Muscle of leg (tissue), 11 donors: ENCODE results near the gene KRTAP1-4. TPM values are rescaled to one million over a fixed set of nuclear protein-coding genes. Genes with fewer than 3 reads are reported as not detected.

Experiments used
- DNase-seq: peaks from one replicate; pipeline ENCODE4 v3.0.0; 2013
- H3K27ac ChIP-seq: one replicate; pipeline ENCODE4 v1.5.1; 2013; ENCODE audit warnings: mild to moderate bottlenecking, low read length, control low read depth
- H3K27me3 ChIP-seq: one replicate; pipeline ENCODE4 v1.6.1; 2013; ENCODE audit warnings: low read length; ENCODE audit not compliant: control insufficient read depth, insufficient read depth
- H3K36me3 ChIP-seq: one replicate; pipeline ENCODE4 v1.6.1; 2013; ENCODE audit warnings: low read length; ENCODE audit not compliant: control insufficient read depth, insufficient read depth
- H3K4me1 ChIP-seq: one replicate; pipeline ENCODE4 v1.6.1; 2013; ENCODE audit warnings: low read length; ENCODE audit not compliant: control insufficient read depth, insufficient read depth
- H3K4me3 ChIP-seq: one replicate; pipeline ENCODE4 v1.5.1; 2013; ENCODE audit warnings: low read length, control low read depth
- H3K9me3 ChIP-seq: replicated peaks from 2 replicates; pipeline ENCODE4 v1.6.1; 2013; ENCODE audit warnings: low read depth, low read length; ENCODE audit not compliant: control insufficient read depth
- WGBS: methylation state at CpG from one replicate; pipeline ENCODE4 v1.1.5; 2013; ENCODE audit warnings: missing lambda C conversion rate; ENCODE audit not compliant: insufficient coverage; 5-methylcytosine and 5-hydroxymethylcytosine counted together
- polyA plus RNA-seq, 8 donors: library from polyadenylated mRNA; unstranded; fragments of 120-200 nt; gene quantifications; one replicate each; pipeline versions ENCODE4 v1.2.1 to v1.2.3, GENCODE V29; 2013; ENCODE audit warnings: inconsistent platforms in 1 of 8, low replicate concordance in 1 of 8; ENCODE audit not compliant: insufficient read length in 8 of 8, insufficient read depth in 1 of 8
- total RNA-seq: library from RNA; stranded (reverse); fragments of 120-200 nt; gene quantifications from one replicate; pipeline ENCODE4 v1.2.4, GENCODE V29; 2013

The KRTAP1-4 gene
- total and polyA plus RNA-seq, 9 donors = not detected

DNA sequence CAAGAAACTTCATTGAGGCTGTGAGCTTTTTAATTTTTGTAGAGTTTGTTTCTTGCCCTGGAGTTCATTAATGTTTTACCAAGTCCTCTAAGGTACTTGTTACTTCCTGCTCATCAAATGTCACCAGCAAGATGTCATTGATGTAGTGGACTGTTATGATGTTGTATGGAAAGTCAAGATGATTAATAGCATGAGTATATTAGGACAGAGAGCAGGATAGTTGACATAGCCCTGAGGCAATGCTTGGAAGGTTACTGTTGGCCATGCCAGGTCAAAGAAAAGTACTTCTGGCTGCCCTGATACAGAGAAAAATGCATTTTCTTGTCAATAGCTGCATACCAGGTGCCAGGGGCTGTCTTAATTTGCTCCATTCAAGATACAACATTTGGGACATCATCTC is 9.7 kb downstream of the KRTAP1-4 start:
- Histone ChIP-seq H3K4me1 (no peaks in the 10 kb centered on the region), H3K27me3 (no peaks in the 10 kb centered on the region), H3K27ac (no peak overlapping the region), H3K36me3 (no peaks in the 10 kb centered on the region), H3K9me3 (peaks cover 3% of the 10 kb centered on the region), H3K4me3 (no peak overlapping the region)
- no peak for DNase-seq

DNA sequence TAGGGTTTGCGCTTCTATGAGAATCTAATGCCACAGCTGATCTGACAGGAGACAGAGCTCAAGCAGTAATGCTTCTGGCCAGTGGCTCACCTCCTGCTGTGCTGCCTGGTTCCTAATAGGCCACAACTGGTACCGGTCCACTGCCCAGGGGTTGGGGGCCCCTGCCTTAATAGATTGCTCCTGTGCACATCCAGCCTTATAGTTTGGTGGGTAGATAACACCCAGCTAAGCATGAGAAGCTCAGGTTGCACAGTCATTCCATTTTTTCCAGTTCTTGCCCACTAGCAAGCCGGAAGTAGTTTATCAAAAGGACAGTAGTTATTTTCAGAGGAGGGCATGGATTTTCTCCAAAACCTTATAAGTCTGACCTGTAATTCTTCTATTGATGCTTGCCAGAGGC is 10.6 kb downstream of the KRTAP1-4 start:
- Histone ChIP-seq H3K4me1 (no peaks in the 10 kb centered on the region), H3K36me3 (no peaks in the 10 kb centered on the region), H3K4me3 (no peak overlapping the region), H3K9me3 (peaks cover 3% of the 10 kb centered on the region), H3K27ac (no peak overlapping the region), H3K27me3 (no peaks in the 10 kb centered on the region)
- WGBS = 100% methylated on average over 2 of the region's 3 CpGs
- no peak for DNase-seq

- Histone ChIP-seq H3K36me3 (no peaks in the 10 kb centered on the region), H3K4me3 (no peak overlapping the region), H3K27me3 (no peaks in the 10 kb centered on the region), H3K4me1 (no peaks in the 10 kb centered on the region), H3K27ac (no peak overlapping the region), H3K9me3 (peaks cover 3% of the 10 kb centered on the region)
- no peak for DNase-seq
- WGBS = 65% methylated on average over 2 of the region's 3 CpGs
These were observed 11.5 kb downstream of the KRTAP1-4 start for GRCh38 chr17:41018541-41018940.

DNA sequence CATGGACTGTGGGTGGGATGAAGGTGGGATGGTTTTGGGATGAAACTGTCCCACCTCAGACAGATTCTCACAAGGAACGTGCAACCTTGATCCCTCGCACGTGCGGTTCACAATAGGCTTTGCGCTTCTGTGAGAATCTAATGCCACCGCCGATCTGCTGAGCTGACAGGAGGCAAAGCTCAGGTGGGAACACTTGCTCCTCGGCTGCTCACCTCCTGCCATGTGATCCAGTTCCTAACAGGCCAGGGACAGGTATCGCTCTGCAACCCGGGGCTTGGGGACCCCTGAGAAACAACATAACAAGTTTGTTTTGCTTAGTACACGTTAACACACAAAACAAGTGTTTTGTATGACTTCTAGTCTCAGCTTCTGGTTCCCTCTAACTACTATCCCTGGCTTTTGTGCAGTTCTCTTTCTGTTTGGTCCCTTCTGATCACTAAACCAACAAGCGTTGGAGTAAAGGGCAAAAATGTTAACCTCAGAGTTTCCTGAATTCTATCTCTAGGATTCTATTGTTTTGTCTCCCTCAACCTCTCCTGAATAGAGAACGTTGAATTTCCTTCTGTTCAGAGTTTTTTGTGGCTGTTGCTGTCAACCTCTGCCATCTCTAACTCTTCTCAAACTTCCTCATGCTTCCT is 13.3 kb downstream of the KRTAP1-4 start:
- no peak for DNase-seq
- Histone ChIP-seq H3K4me1 (peaks cover 3% of the 10 kb centered on the region), H3K27me3 (no peaks in the 10 kb centered on the region), H3K36me3 (no peaks in the 10 kb centered on the region), H3K9me3 (peaks cover 3% of the 10 kb centered on the region), H3K27ac (no peak overlapping the region), H3K4me3 (no peak overlapping the region)
- WGBS = 84% methylated on average over 10 of the region's 13 CpGs

DNA sequence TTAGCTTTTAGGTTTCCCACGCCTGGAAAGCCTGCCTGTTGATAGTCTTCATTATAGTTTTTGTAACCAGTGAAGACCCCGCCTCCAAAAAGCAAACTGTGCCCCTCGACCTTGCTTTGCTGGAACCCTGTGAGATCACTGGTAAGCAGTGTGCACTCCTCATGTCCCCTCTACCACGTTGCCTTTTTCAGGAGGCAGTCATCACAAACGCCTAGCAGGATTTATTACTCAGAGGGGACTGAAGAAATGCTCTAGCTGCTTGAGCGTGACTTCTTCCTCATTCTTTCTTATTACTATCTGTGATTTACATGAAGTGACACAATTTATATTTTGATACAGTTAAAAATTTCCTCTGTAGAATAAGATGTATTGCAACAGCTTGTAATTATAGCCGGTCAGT is 14.5 kb downstream of the KRTAP1-4 start:
- Histone ChIP-seq H3K4me3 (no peak overlapping the region), H3K4me1 (peaks cover 3% of the 10 kb centered on the region), H3K9me3 (no peaks in the 10 kb centered on the region), H3K27me3 (no peaks in the 10 kb centered on the region), H3K36me3 (no peaks in the 10 kb centered on the region), H3K27ac (no peak overlapping the region)
- no peak for DNase-seq
- WGBS = 68% methylated on average over 3 of the region's 7 CpGs

GRCh38 chr17:41013606-41014005 is 16.4 kb downstream of the KRTAP1-4 start:
- no CpG with 5 or more reads among the region's 1 CpG for WGBS
- Histone ChIP-seq H3K27ac (no peak overlapping the region), H3K4me1 (peaks cover 6% of the 10 kb centered on the region), H3K4me3 (no peak overlapping the region), H3K36me3 (no peaks in the 10 kb centered on the region), H3K27me3 (no peaks in the 10 kb centered on the region), H3K9me3 (no peaks in the 10 kb centered on the region)
- DNase-seq = peak; percentile 72

DNA sequence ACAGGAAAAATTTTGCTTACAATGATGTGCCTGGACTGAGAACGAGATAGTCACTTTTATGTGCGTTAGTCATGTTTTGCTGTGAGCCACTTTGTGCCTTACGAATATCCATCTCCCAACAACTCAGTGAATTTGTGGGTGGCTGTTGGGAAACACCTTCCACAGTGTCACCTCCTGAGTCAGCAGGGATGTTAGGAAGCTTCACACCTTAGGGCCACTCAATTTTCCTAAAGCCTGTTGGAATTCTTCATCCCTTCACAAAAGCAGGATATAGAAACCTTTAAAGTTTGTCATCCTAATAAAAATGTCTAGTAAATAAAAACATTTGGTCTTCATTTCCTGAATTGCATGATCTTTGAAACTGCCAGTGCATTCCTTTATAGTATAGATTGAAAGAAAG is 16.8 kb downstream of the KRTAP1-4 start:
- no CpG with 5 or more reads among the region's 3 CpGs for WGBS
- DNase-seq = no peak
- peaks cover 6% of the 10 kb centered on the region for H3K4me1 ChIP-seq

DNA sequence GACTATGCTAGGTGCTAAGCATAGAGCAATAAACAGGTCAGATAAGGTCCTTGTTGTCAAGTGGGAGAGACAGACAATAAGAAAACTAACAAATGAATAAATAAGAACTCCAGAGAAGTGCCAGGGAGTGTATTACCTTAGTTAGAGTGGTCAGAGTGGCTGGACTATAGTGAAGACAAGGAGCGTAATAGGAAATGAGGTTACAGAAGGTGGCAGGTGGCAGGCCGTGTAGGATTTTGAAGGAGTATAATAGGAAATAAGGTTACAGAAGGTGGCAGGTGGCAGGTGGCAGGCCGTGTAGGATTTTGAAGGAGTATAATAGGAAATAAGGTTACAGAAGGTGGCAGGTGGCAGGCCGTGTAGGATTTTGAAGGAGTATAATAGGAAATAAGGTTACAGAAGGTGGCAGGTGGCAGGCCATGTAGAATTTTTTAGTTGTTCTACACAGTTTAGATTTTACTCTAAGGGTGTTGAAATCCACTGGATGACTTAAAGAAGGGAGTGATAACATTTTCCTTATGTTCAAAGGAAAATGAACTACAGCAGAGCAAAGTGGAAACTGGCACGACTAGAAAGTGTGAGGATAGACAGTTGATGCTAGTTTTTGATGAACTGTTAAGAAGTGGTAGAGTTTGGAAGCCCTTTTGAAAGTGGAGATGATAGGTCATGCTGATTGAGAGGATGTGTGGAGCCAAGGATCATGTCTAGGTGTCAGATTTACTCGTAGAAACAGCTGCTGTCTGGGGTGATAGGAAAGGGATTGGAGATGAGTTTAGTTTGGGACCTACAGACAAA is 17.5 kb downstream of the KRTAP1-4 start:
- H3K9me3 ChIP-seq = no peaks in the 10 kb centered on the region
- H3K36me3 ChIP-seq = no peaks in the 10 kb centered on the region
- DNase-seq = no peak
- H3K27ac ChIP-seq = no peak overlapping the region
- H3K4me3 ChIP-seq = no peak overlapping the region
- H3K4me1 ChIP-seq = peaks cover 6% of the 10 kb centered on the region
- H3K27me3 ChIP-seq = no peaks in the 10 kb centered on the region
- 38% methylated on average over 5 of the region's 6 CpGs for WGBS

More for the DNA sequence above, 16.8 kb downstream of the KRTAP1-4 start:
- Histone ChIP-seq H3K27me3 (no peaks in the 10 kb centered on the region), H3K27ac (no peak overlapping the region), H3K4me3 (no peak overlapping the region), H3K9me3 (no peaks in the 10 kb centered on the region), H3K36me3 (no peaks in the 10 kb centered on the region)

DNA sequence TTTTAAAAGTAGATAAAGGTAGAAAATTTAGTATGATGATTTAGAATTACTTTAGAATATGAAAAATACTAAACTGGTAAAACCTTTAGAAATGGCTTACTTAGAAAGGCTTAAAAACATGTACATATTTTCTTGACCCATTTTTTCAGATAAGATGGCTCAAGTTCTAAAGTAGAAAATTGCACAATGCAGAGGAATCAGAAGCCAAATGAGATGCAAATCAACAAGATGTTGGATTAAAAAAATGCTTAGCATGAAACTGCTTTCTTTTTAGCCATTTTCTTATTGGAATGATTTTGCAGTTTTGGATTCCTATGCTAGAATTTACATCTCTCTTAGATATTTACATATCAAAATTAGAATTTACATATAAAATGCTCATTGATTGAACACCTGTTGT is 19.6 kb downstream of the KRTAP1-4 start:
- no peaks in the 10 kb centered on the region for H3K9me3 ChIP-seq
- H3K27me3 ChIP-seq = no peaks in the 10 kb centered on the region
- H3K4me3 ChIP-seq = no peak overlapping the region
- peaks cover 6% of the 10 kb centered on the region for H3K4me1 ChIP-seq
- H3K36me3 ChIP-seq = no peaks in the 10 kb centered on the region
- no peak for DNase-seq
- H3K27ac ChIP-seq = no peak overlapping the region

DNA sequence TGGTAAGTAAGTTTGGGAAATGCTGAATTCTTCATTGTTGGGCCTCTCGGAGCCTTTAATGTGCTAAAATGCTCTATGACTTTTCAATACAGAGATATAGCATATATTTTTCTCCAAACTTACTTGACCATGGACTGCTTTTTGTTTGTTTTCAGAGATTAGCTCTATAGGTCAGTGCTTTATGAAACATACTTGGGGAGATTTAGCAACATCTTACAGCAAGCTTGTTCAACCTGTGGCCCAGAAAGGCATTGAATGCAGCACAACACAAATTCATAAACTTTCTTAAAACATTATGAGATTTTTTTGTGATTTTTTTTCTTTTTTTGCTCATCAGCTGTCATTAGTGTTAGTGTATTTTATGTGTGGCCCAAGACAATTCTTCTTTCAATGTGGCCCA is 20.1 kb downstream of the KRTAP1-4 start:
- no peaks in the 10 kb centered on the region for H3K27me3 ChIP-seq
- no peaks in the 10 kb centered on the region for H3K36me3 ChIP-seq
- no CpG with 5 or more reads among the region's 1 CpG for WGBS
- peaks cover 6% of the 10 kb centered on the region for H3K4me1 ChIP-seq
- no peak overlapping the region for H3K27ac ChIP-seq
- H3K9me3 ChIP-seq = no peaks in the 10 kb centered on the region
- no peak overlapping the region for H3K4me3 ChIP-seq
- no peak for DNase-seq
